HG03175 (cell line): Measurements from ENCODE around the gene ADGRD2.

Experiments used
- ATAC-seq: cut with Tn5 transposase; IDR thresholded peaks from one replicate; pipeline ENCODE4 v1.9.1; 2021; ENCODE audit warnings: mild to moderate bottlenecking, moderate library complexity; ENCODE audit not compliant: unreplicated experiment

The ADGRD2 gene

GRCh38 chr9:124437086-124437485 is 13.2 kb upstream of the ADGRD2 start:
- ATAC-seq, result no peak

GRCh38 chr9:124438091-124438490 is 12.2 kb upstream of the ADGRD2 start:
- no peak for ATAC-seq

- ATAC-seq, result no peak
Measured at GRCh38 chr9:124439086-124439485, 11.2 kb upstream of the ADGRD2 start.

- no peak for ATAC-seq
Measured at GRCh38 chr9:124439686-124440243, 10.5 kb upstream of the ADGRD2 start.

- no peak for ATAC-seq
Measured at GRCh38 chr9:124440786-124441185, 9.5 kb upstream of the ADGRD2 start.

- no peak for ATAC-seq
Measured at GRCh38 chr9:124441291-124441690, 9.0 kb upstream of the ADGRD2 start.

GRCh38 chr9:124442379-124442778 is 7.9 kb upstream of the ADGRD2 start:
- ATAC-seq, result no peak

GRCh38 chr9:124442826-124443225 is 7.4 kb upstream of the ADGRD2 start:
- no peak for ATAC-seq

GRCh38 chr9:124443625-124444024 is 6.6 kb upstream of the ADGRD2 start:
- no peak for ATAC-seq

GRCh38 chr9:124444166-124444565 is 6.1 kb upstream of the ADGRD2 start:
- ATAC-seq, result no peak

GRCh38 chr9:124447297-124447661 is 3.0 kb upstream of the ADGRD2 start:
- no peak for ATAC-seq

- ATAC-seq, result no peak
Measured at GRCh38 chr9:124448019-124448418, 2.2 kb upstream of the ADGRD2 start.

GRCh38 chr9:124449381-124450151 is 685 bp upstream of the ADGRD2 start:
- ATAC-seq, result no peak

- ATAC-seq, result no peak
Measured at GRCh38 chr9:124450931-124451661, 845 bp downstream of the ADGRD2 start.

GRCh38 chr9:124452326-124452725 is 2.1 kb downstream of the ADGRD2 start:
- ATAC-seq, result no peak

- no peak for ATAC-seq
Measured at GRCh38 chr9:124452841-124453585, 2.8 kb downstream of the ADGRD2 start.

- no peak for ATAC-seq
Measured at GRCh38 chr9:124453586-124454191, 3.4 kb downstream of the ADGRD2 start.

GRCh38 chr9:124454296-124454695 is 4.0 kb downstream of the ADGRD2 start:
- ATAC-seq, result no peak

- no peak for ATAC-seq
Measured at GRCh38 chr9:124454791-124455443, 4.7 kb downstream of the ADGRD2 start.

- no peak for ATAC-seq
Measured at GRCh38 chr9:124455820-124456219, 5.6 kb downstream of the ADGRD2 start.
